SHP77 treated with DMSO at 0.1 percent for 48 hours (cell line): ENCODE data around the gene FAM180A.
A peak's percentile ranks its signal among the peaks of the same experiment; 100 is the strongest.
"Not testable (repeated sequence)": the region's sequence is repeated elsewhere in the genome, so short reads cannot be mapped to it uniquely, and the experiment has no call there.

Experiments used
- DNase-seq: peaks from one replicate; lab custom pipeline; 2025; lab: John Stamatoyannopoulos, UW

Gene FAM180A

GRCh38 chr7:135748770-135749169 lies at the start of gene FAM180A:
Gene FAM180A, minus strand, starts transcription at chr7:135748813. Its CDS starts 233 bp downstream, at chr7:135748580.
- DNase-seq: no peak

GRCh38 chr7:135798095-135798494 lies 49.5 kb upstream of the FAM180A start:
- no peak for DNase-seq

GRCh38 chr7:135795846-135796570 lies 47.4 kb upstream of the FAM180A start:
- DNase-seq: no peak

- DNase-seq: no peak
Observed at GRCh38 chr7:135793841-135794240, 45.2 kb upstream of the FAM180A start.

- no peak for DNase-seq
Observed at GRCh38 chr7:135792866-135793265, 44.3 kb upstream of the FAM180A start.

GRCh38 chr7:135792363-135792668 lies 43.7 kb upstream of the FAM180A start:
- DNase-seq: no peak

- no peak for DNase-seq
Observed at GRCh38 chr7:135791543-135792362, 43.1 kb upstream of the FAM180A start.

- DNase-seq: no peak
Observed at GRCh38 chr7:135790371-135790977, 41.9 kb upstream of the FAM180A start.

- DNase-seq: no peak
Observed at GRCh38 chr7:135789956-135790355, 41.3 kb upstream of the FAM180A start.

GRCh38 chr7:135789431-135789830 lies 40.8 kb upstream of the FAM180A start:
- no peak for DNase-seq

- DNase-seq: no peak
Observed at GRCh38 chr7:135786911-135787310, 38.3 kb upstream of the FAM180A start.

GRCh38 chr7:135785065-135785464 lies 36.5 kb upstream of the FAM180A start:
- DNase-seq: no peak

GRCh38 chr7:135784013-135784412 lies 35.4 kb upstream of the FAM180A start:
- DNase-seq: no peak

- no peak for DNase-seq
Observed at GRCh38 chr7:135782801-135783200, 34.2 kb upstream of the FAM180A start.

- no peak for DNase-seq
Observed at GRCh38 chr7:135782377-135782776, 33.8 kb upstream of the FAM180A start.

- DNase-seq: no peak
Observed at GRCh38 chr7:135777626-135778398, 29.2 kb upstream of the FAM180A start.

GRCh38 chr7:135775915-135776314 lies 27.3 kb upstream of the FAM180A start:
- not testable (repeated sequence) for DNase-seq

GRCh38 chr7:135775230-135775629 lies 26.6 kb upstream of the FAM180A start:
- no peak for DNase-seq

GRCh38 chr7:135774284-135774683 lies 25.7 kb upstream of the FAM180A start:
- peak; percentile 55 for DNase-seq

- peak; percentile 90 for DNase-seq
Observed at GRCh38 chr7:135773464-135773863, 24.9 kb upstream of the FAM180A start.

- DNase-seq: peak; percentile 40
Observed at GRCh38 chr7:135772639-135773222, 24.1 kb upstream of the FAM180A start.
